ENCODE results near the gene VPS37B.

VPS37B gene

DNA sequence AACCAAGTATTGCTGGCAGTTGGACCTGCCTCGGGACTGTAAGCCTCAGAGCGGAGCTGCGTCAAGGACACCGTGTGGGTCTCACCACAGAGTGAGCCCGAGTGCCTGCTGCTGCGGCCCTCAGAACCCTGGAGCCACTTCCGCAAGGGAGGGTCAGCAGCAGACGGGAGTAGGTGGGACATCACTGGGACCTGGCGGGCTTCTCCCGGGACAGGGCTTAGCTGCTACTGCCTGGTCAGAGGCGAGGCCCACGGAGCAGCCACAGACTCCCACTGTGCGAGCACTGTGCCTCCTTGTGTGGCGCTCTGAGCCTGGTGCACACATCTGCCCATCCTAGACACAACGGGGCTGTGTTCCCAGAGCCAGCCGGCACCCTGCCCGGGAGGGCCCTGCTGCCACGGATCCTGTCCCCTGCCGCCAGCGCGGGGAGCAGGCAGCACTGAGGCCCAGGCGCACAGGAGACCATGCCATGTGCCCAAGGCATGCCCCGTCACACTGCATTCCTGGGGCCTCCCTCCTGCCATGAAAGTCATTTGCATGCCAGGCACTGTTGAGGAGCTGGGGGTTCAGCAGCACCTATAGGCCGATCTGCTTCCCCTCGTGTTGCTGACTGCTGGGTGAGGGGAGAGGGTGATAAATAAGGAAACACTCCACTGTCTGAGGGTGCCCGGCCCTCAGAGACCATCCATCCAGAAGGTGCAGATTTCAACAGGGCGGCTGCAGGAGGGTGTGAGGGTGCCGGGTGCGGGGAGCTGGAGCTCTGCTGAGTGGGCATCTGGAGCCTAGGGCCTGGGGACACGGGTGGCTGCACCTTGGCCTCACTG is 50.7 kb downstream of the VPS37B start:
- no peak overlapping the region for H3K27ac ChIP-seq (replicated peaks)
- TF ChIP-seq POLR2AphosphoS5 (IDR thresholded peaks at IDR 0.05; ENCODE audit: low read depth) (no peak), GABPA (IDR thresholded peaks at IDR 0.05; ENCODE audit: low read depth) (no peak), SPI1 (IDR thresholded peaks at IDR 0.05; ENCODE audit: borderline replicate concordance, low read depth) (no peak)
- TF ChIP-seq, protein P1, sequence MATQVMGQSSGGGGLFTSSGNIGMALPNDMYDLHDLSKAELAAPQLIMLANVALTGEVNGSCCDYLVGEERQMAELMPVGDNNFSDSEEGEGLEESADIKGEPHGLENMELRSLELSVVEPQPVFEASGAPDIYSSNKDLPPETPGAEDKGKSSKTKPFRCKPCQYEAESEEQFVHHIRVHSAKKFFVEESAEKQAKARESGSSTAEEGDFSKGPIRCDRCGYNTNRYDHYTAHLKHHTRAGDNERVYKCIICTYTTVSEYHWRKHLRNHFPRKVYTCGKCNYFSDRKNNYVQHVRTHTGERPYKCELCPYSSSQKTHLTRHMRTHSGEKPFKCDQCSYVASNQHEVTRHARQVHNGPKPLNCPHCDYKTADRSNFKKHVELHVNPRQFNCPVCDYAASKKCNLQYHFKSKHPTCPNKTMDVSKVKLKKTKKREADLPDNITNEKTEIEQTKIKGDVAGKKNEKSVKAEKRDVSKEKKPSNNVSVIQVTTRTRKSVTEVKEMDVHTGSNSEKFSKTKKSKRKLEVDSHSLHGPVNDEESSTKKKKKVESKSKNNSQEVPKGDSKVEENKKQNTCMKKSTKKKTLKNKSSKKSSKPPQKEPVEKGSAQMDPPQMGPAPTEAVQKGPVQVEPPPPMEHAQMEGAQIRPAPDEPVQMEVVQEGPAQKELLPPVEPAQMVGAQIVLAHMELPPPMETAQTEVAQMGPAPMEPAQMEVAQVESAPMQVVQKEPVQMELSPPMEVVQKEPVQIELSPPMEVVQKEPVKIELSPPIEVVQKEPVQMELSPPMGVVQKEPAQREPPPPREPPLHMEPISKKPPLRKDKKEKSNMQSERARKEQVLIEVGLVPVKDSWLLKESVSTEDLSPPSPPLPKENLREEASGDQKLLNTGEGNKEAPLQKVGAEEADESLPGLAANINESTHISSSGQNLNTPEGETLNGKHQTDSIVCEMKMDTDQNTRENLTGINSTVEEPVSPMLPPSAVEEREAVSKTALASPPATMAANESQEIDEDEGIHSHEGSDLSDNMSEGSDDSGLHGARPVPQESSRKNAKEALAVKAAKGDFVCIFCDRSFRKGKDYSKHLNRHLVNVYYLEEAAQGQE (IDR thresholded peaks at IDR 0.05; ENCODE audit: insufficient replicate concordance, low read depth) = no peak
- TF ChIP-seq, protein P2, sequence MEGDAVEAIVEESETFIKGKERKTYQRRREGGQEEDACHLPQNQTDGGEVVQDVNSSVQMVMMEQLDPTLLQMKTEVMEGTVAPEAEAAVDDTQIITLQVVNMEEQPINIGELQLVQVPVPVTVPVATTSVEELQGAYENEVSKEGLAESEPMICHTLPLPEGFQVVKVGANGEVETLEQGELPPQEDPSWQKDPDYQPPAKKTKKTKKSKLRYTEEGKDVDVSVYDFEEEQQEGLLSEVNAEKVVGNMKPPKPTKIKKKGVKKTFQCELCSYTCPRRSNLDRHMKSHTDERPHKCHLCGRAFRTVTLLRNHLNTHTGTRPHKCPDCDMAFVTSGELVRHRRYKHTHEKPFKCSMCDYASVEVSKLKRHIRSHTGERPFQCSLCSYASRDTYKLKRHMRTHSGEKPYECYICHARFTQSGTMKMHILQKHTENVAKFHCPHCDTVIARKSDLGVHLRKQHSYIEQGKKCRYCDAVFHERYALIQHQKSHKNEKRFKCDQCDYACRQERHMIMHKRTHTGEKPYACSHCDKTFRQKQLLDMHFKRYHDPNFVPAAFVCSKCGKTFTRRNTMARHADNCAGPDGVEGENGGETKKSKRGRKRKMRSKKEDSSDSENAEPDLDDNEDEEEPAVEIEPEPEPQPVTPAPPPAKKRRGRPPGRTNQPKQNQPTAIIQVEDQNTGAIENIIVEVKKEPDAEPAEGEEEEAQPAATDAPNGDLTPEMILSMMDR (IDR thresholded peaks at IDR 0.05; ENCODE audit: insufficient read depth, low read length) = no peak
- DNase-seq (ENCODE audit: low read depth in 1 of 2, low spot score in 1 of 2) = no peak

DNA sequence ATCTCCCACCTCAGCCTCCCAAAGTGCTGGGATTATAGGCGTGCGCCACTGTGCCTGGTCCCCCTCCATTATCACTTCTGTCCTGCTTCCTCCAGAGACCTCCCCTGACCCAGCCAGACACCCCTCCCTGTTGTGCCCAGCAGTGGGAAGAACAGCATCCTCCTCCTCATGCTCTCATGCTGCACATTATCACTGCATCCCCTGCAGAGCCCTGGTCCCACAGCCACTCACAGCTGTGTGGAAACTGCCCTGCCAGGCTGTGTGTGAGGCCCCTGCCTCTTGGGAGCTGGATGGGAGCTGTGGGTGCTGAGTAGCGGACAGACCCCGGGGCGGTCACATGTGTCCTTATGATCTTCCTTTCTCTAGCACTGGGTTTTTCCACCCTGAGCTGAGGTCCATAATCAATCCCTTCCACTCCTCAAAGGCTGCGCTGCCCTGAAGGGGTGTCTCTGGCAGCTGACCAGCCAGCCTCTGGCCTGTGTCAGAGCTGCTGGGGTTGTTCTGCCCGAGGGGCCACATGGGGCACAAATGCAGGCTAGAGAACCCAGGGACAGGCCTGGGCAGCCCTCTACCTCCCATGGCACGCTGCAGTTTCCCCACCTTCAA is 51.5 kb downstream of the VPS37B start:
- no peaks in the 10 kb centered on the region for H3K27me3 ChIP-seq (ENCODE audit: insufficient read depth, poor library complexity, severe bottlenecking)
- DNase-seq (ENCODE audit: low read depth in 1 of 2, low spot score in 1 of 2) = no peak
- TF ChIP-seq POLR2AphosphoS5 (IDR thresholded peaks at IDR 0.05; ENCODE audit: low read depth) (no peak), GABPA (IDR thresholded peaks at IDR 0.05; ENCODE audit: low read depth) (no peak), SPI1 (IDR thresholded peaks at IDR 0.05; ENCODE audit: borderline replicate concordance, low read depth) (no peak)
- TF ChIP-seq, protein P1 (IDR thresholded peaks at IDR 0.05; ENCODE audit: insufficient replicate concordance, low read depth) = no peak
- TF ChIP-seq, protein P2 (IDR thresholded peaks at IDR 0.05; ENCODE audit: insufficient read depth, low read length) = no peak
- no peak overlapping the region for H3K27ac ChIP-seq (replicated peaks)
- H3K4me3 ChIP-seq (replicated peaks; ENCODE audit: insufficient read depth, low read length) = no peak overlapping the region

More for the DNA sequence above, 50.7 kb downstream of the VPS37B start:
- no peak overlapping the region for H3K4me3 ChIP-seq (replicated peaks; ENCODE audit: insufficient read depth, low read length)
- H3K27me3 ChIP-seq (ENCODE audit: insufficient read depth, poor library complexity, severe bottlenecking) = no peaks in the 10 kb centered on the region

DNA sequence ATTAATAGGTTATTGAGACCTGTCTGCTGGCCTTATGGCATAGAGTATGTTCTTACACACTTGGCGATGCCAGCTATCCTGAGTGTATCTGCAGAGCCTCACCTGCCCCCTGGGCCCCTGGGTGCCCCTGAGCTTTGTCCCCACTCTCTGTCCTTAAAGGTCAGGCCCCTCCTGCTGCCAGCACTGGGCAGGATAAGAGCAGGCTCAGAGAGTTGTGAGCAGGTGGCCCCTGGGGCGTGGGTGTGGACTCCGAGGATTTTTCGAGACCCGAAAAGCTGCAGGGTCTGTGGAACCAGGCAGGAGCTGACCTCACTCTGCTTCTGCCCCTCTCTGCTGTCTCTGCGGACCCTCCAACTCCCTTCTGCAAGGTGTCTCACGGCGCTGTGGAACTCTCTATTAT is 52.5 kb downstream of the VPS37B start:
- Histone ChIP-seq H3K27ac (replicated peaks) (no peak overlapping the region), H3K27me3 (ENCODE audit: insufficient read depth, poor library complexity, severe bottlenecking) (no peaks in the 10 kb centered on the region), H3K4me3 (replicated peaks; ENCODE audit: insufficient read depth, low read length) (no peak overlapping the region)
- DNase-seq (ENCODE audit: low read depth in 1 of 2, low spot score in 1 of 2) = no peak
- TF ChIP-seq, protein P1 (IDR thresholded peaks at IDR 0.05; ENCODE audit: insufficient replicate concordance, low read depth) = no peak
- TF ChIP-seq POLR2AphosphoS5 (IDR thresholded peaks at IDR 0.05; ENCODE audit: low read depth) (no peak), GABPA (IDR thresholded peaks at IDR 0.05; ENCODE audit: low read depth) (no peak), SPI1 (IDR thresholded peaks at IDR 0.05; ENCODE audit: borderline replicate concordance, low read depth) (no peak)
- TF ChIP-seq, protein P2 (IDR thresholded peaks at IDR 0.05; ENCODE audit: insufficient read depth, low read length) = no peak
